T-helper 2 cell treated with Interferon-gamma antibody and Interleukin-4, amounts not matched to agents 5 μg/mL and 100 μg/mL, for 36 hours (primary cell): ENCODE results near the gene CCNJ.
A peak's percentile ranks its signal among the peaks of the same experiment; 100 is the strongest.

Experiments
- DNase-seq: peaks from one replicate; pipeline ENCODE4 v3.0.0; 2021; ENCODE audit warnings: low spot score
- H3K27ac Mint-ChIP-seq: one replicate; pipeline ENCODE4 v1.8.0; 2021; ENCODE audit warnings: mild to moderate bottlenecking, mixed read lengths
- H3K27me3 Mint-ChIP-seq: one replicate; pipeline ENCODE4 v1.8.0; 2021; ENCODE audit warnings: low read depth, mixed read lengths
- H3K36me3 Mint-ChIP-seq: one replicate; pipeline ENCODE4 v1.8.0; 2021; ENCODE audit warnings: low read depth, mixed read lengths
- H3K4me1 Mint-ChIP-seq: one replicate; pipeline ENCODE4 v1.8.0; 2021; ENCODE audit warnings: low read depth, mixed read lengths
- H3K4me3 Mint-ChIP-seq: one replicate; pipeline ENCODE4 v1.8.0; 2022; ENCODE audit warnings: mild to moderate bottlenecking, moderate library complexity, mixed read lengths
- H3K9me3 Mint-ChIP-seq: one replicate; pipeline ENCODE4 v1.8.0; 2021; ENCODE audit warnings: mixed read lengths

CCNJ gene

DNA sequence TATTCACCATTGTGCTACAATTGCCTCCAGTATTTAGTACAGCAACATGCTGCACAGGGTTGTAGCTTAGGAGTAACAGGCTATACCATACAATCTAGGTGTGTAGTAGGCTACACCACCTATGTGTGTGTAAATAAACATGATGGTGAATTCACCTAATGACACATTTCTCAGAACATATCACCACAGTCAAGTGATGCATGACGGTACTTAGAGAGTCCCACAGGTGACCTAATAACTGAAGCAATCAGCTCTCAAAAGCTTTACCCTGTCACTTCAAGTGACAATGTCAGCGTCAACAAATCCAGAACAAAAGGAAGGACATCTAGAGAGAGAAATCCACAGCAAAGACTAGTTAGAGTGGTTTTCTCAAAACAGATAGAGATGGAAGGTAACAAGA lies 38.8 kb downstream of the CCNJ start:
- DNase-seq, result no peak
- no peaks in the 10 kb centered on the region for H3K9me3 Mint-ChIP-seq

DNA sequence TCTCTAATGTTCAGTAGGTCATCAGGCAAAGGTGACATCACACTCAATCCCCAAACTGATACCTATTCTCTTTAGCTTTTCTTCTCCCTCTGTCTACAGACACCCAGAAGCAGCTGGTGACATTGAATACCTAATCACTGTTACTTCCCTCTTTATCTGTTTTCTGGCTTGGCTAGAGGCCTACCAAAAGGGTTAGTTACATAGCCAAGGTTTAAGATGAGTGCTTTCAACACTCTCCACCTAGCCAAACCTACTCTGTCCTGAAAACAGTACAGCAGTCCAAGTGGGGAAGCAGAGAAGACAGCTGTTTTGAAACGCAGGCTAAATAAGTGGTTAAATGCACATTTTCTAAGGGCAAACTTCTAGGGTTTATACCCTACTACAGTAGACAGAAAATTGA lies 39.4 kb downstream of the CCNJ start:
- DNase-seq, result no peak
- peaks cover 10% of the 10 kb centered on the region for H3K36me3 Mint-ChIP-seq
- no peak overlapping the region for H3K4me3 Mint-ChIP-seq
- H3K9me3 Mint-ChIP-seq, result no peaks in the 10 kb centered on the region
- peaks cover 8% of the 10 kb centered on the region for H3K4me1 Mint-ChIP-seq
- no peaks in the 10 kb centered on the region for H3K27me3 Mint-ChIP-seq
- no peak overlapping the region for H3K27ac Mint-ChIP-seq

More for the DNA sequence above, 38.8 kb downstream of the CCNJ start:
- Mint-ChIP-seq H3K27me3 (no peaks in the 10 kb centered on the region), H3K36me3 (peaks cover 4% of the 10 kb centered on the region), H3K27ac (no peak overlapping the region), H3K4me3 (no peak overlapping the region), H3K4me1 (peaks cover 8% of the 10 kb centered on the region)

DNA sequence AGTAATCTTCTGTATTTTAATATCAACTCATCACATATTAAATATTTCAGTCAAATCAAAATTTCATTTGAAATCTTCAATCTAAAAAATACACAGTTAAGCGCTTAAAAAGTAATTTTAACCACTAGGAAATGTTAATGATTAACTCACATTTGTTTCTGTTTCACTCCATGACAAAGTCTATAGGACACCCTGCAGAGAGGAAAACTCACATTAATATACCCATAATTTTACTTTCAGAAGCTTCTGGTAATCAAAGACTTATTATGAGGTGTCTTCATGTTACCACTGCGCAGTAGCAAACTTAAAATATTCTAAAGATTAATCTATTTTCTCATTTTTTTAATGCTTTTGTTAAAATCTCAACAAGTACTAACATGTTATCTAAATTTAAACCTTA lies 45.7 kb downstream of the CCNJ start:
- H3K9me3 Mint-ChIP-seq, result peaks cover 6% of the 10 kb centered on the region
- H3K4me3 Mint-ChIP-seq, result peak overlapping the region; percentile 95
- peak overlapping the region; percentile 99 for H3K27ac Mint-ChIP-seq
- peaks cover 20% of the 10 kb centered on the region for H3K27me3 Mint-ChIP-seq
- DNase-seq, result no peak
- peaks cover 17% of the 10 kb centered on the region for H3K36me3 Mint-ChIP-seq
- peaks cover 11% of the 10 kb centered on the region for H3K4me1 Mint-ChIP-seq

DNA sequence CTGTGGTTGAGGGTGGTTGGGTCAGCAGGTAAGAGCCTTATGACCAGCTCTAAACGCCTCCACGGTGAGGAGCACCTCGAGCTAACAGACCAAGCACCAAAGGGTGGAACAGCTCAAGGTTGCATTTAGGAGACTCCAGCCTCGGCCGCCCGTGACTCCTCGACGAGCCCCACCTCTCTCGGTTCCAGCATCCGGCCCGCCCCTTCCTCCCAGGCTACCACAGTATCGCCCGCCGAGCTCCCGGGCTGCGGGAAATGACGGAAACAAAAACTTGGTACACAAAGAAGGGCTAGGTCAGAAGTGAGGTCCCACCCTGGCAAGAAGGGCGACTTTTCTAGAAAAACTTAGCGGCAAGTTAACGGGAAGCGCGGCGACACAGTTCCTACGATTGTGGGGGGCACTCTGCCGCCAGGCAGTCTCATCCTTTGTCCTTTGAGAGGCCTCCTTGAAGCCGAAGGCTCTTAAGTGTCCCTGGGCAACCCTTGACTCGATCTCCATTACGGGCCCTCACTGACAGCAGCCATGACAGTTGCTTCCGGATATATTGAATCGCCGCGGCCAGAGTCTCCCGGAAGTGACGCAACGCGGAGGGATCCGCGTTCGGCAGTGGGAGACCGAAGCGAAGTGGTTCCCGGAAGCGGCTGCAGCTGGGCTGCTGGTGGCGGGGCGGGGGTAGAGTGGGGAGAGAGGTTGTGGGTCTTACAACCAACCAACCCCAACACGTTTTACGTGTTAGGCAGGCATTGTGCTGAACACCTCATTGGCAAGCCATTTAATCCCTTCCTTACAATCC lies 46.5 kb downstream of the CCNJ start:
- peaks cover 17% of the 10 kb centered on the region for H3K36me3 Mint-ChIP-seq
- peaks cover 11% of the 10 kb centered on the region for H3K4me1 Mint-ChIP-seq
- peak; percentile 91 for DNase-seq
- H3K9me3 Mint-ChIP-seq, result peaks cover 6% of the 10 kb centered on the region
- peak overlapping the region; percentile 99 for H3K27ac Mint-ChIP-seq
- peaks cover 25% of the 10 kb centered on the region for H3K27me3 Mint-ChIP-seq
- peak overlapping the region; percentile 95 for H3K4me3 Mint-ChIP-seq

DNA sequence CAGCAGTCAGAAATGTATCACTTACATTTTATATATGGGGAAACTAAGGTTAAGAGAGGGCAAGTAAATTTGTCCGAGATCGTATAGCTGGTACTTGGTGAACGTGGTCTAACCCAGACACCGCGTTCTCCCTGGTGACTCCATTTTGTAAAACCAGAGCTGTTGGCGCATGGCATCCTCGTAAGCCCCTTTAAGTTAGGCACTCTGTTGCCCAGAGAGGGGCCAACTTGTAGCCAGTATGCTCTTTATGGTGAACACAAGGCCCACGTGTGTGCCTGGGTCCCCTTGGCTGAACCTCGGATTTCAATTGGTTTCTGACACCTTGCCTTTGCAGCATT lies 47.0 kb downstream of the CCNJ start:
- Mint-ChIP-seq H3K4me1 (peaks cover 11% of the 10 kb centered on the region), H3K27ac (peak overlapping the region; percentile 99)

DNA sequence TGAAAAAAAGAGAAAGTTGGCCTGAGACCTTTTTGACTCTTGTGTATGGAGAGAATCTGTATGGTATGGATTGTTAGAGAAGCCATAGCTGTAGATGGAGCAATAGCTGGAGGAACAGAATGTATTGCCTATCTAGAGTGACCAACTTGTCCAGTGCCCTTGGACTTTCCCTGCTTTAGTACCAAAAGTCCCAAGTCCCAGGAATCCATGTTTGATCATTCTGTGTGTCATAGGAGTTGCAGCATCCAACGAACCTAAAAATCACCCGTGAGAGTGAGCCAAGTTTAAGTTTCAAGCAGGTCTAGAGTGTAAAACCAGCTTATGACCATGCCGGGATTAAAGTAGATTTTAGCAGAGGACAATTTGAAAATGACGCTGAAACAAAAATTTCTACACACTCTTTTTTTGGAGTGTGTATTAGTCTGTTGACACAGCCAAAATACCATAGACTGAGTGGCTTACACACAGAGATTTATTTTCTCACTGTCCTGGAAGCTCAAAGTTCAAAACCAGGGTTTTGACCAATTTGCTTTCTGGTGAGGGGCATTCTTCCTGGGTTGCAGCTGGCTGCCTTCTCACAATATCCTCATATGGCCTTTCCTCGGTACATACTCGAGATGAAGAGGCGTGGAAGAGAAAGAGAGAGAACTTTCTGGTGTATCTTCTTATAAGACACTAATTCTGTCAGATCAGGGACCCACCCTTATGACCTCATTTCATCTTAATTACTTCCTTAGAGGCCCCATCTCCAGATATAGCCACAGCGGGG lies 49.8 kb downstream of the CCNJ start:
- Mint-ChIP-seq H3K4me1 (peaks cover 11% of the 10 kb centered on the region), H3K36me3 (peaks cover 11% of the 10 kb centered on the region), H3K27me3 (peaks cover 50% of the 10 kb centered on the region), H3K9me3 (peaks cover 6% of the 10 kb centered on the region), H3K27ac (no peak overlapping the region), H3K4me3 (no peak overlapping the region)
- no peak for DNase-seq

More for the DNA sequence above, 47.0 kb downstream of the CCNJ start:
- Mint-ChIP-seq H3K4me3 (peak overlapping the region; percentile 95), H3K9me3 (peaks cover 6% of the 10 kb centered on the region), H3K27me3 (peaks cover 31% of the 10 kb centered on the region), H3K36me3 (peaks cover 17% of the 10 kb centered on the region)
- no peak for DNase-seq

DNA sequence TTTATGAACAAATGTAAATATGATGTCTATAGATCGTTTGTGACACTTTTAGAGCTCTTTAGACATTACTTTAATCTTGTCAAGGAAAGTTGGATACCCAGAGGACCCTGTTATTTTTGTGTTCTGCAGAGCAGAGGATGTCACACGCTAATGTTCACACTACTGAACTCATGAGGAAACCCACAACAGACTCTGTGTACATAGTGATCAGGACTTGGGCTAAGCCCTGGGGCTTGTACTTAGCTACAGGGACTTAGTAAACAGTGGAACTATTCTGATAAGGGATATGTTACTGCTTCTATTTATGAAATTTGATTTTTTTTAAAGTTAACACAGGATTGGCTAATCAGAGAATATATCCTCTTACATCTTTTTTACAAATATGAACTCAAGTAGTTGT lies 50.6 kb downstream of the CCNJ start:
- H3K9me3 Mint-ChIP-seq, result peaks cover 6% of the 10 kb centered on the region
- DNase-seq, result no peak
- H3K4me3 Mint-ChIP-seq, result no peak overlapping the region
- peaks cover 53% of the 10 kb centered on the region for H3K27me3 Mint-ChIP-seq
- no peak overlapping the region for H3K27ac Mint-ChIP-seq
- peaks cover 11% of the 10 kb centered on the region for H3K36me3 Mint-ChIP-seq
- H3K4me1 Mint-ChIP-seq, result peaks cover 11% of the 10 kb centered on the region

DNA sequence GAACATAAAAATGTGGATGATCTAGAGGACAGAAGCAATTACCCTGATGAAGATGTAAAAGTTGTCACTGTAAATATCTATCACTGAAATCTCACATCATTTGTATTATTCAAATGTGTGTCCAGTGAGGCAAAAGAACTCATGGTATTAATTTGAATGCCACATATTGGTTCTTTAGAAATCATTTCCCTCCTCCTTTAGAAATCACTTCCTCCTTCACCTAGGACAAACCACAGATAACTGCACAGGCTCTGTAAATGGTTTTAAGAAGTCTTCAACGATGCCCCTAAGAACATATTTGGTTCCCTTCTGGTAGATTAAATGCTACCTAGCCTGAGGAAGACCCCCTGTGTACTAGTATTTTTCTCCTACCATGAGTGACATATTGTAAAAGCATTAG lies 53.6 kb downstream of the CCNJ start:
- no peak overlapping the region for H3K4me3 Mint-ChIP-seq
- H3K36me3 Mint-ChIP-seq, result no peaks in the 10 kb centered on the region
- H3K4me1 Mint-ChIP-seq, result no peaks in the 10 kb centered on the region
- DNase-seq, result no peak
- no peaks in the 10 kb centered on the region for H3K9me3 Mint-ChIP-seq
- peaks cover 74% of the 10 kb centered on the region for H3K27me3 Mint-ChIP-seq
- H3K27ac Mint-ChIP-seq, result no peak overlapping the region

DNA sequence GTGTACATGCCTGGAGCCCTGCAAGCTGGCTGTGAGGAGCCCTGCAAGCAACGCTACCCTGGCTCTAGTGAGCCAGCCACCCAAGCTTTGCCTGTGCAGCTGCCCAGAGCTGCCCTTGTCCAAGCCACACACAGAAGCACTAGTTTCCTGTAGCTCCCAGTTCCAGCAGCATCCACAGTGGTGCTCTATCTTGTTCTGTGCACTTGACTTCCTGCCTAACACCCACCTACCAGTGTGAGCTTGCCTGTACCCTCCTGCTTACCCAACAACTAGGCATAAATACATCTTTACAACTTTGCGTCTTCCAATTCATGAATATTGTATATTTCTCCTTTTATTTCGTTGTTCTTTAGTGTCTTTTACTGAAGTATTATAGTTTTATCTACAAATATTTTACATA lies 54.5 kb downstream of the CCNJ start:
- Mint-ChIP-seq H3K27me3 (peaks cover 71% of the 10 kb centered on the region), H3K27ac (no peak overlapping the region), H3K4me3 (no peak overlapping the region), H3K9me3 (no peaks in the 10 kb centered on the region), H3K4me1 (no peaks in the 10 kb centered on the region), H3K36me3 (no peaks in the 10 kb centered on the region)
- no peak for DNase-seq

DNA sequence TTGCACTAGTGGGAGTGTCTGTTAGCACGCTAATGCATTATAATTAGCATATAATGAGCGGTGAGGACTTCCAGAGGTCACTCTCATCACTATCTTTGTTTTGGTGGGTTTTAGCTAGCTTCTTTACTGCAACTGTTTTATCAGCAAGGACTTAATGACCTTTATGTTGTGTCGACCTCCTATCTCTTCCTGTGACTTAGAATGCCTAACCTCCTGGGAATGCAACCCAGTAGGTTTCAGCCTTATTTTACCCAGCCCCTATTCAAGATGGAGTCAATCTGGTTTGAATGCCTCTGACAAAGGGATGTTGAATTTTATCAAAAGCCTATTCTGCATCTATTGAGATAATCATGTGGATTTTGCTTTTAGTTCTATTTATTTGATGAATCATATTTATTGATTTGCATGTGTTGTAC lies 64.2 kb downstream of the CCNJ start:
- Mint-ChIP-seq H3K36me3 (no peaks in the 10 kb centered on the region), H3K9me3 (peaks cover 10% of the 10 kb centered on the region), H3K27me3 (peaks cover 65% of the 10 kb centered on the region), H3K4me1 (peaks cover 4% of the 10 kb centered on the region), H3K27ac (no peak overlapping the region), H3K4me3 (no peak overlapping the region)
- no peak for DNase-seq
